NOMO-1 treated with DMSO at 0.1 percent for 48 hours (cell line): ENCODE measurements around the gene VIPR1.

Experiments used
- DNase-seq: peaks from one replicate; lab custom pipeline; 2025; ENCODE audit not compliant: unreplicated experiment; lab: John Stamatoyannopoulos, UW

VIPR1 gene

DNA sequence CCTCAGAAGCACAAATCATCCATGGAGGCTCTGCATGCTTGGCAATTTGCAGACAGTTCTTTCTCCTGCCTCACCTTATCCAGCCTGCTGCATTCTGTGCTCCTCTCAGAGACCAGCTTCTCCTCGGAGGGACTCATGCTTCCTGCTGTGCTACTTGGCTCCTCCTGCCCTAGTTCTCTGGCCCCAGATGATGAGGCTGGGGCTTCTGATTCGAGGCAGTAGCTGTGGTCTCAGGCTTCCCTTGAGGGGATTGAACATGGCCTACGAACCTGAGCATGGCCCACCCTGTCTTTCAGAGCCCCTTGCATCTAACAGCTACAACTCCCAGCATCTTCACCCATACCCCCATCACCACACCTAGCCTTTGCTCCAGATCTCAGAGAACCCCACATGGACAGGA, 6.7 kb downstream of the VIPR1 start:
- no peak for DNase-seq

DNA sequence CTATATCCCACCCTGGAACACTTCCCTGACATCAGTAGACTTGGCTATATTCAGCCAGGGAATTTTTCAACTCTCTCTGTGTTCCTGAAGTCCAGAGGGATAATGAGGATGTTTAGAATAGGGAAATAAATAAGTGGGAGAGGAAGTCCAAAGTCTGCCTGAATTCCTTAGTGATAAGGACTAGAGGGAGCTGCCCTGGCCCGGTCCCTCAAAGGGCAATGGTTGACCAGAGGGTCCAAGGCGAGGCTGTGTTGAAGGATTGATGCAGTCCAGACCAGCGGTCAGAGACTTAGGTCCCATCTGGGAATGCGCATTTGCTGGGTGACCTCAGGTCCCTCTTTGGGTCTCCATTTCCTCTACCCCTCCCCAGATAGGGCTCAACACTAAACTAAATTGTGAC, 7.9 kb downstream of the VIPR1 start:
- no peak for DNase-seq

DNA sequence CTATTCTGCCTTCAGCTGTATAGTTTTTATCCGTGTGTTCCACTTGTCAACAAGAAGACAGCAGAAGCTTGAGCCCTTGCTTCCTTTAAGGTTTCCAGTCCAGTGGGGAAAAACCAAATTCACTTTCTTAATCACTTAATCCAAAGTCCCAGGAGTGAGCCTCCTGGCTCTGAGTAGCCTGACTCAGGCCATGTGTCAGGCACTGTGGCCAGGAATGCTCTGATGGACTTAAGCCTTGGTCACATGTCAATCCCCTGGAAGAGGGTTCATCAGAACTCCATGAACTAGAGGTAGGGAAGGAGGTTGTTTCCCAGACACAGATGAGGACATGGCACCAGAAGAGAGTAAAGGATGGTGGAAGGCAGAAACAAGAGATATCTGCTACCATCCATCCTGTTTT, 8.8 kb downstream of the VIPR1 start:
- DNase-seq: no peak

DNA sequence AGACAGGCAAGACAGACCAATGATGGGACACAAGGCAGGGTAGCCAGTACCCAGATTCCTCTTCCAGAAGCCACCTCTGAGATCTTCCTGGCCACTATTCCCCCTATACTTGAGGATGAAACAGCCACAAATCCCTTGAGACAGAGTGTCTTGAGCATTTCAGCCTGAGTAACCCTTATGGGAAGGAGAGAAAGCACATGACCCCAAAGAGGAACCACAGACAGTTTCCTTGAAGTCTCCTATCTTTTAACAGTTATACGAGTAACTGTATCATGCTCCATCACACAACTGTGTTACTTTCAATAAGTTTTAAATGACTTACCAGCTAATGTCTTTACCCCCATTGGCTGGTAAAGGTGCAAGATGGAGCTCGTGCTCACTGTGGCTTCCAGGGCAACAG, 9.3 kb downstream of the VIPR1 start:
- no peak for DNase-seq

DNA sequence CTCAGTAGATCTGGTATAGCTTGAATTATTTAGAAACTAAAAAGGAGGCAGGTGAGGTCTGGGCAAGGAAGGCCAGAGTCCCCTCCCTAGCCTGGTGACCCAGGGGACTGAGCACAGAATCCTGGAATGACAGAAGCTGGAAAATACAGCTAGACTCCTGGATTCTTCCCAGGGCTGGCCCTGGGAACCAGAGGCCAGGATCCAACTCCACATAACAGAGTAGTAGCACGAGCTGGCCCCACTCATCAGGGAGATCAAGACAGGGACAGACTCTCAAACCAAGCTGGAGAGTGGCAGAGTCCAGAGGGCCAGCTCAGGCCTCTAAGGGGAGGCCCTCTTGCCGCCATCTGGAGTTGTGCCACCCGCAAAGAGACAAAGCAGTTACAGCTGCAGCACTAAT, 10.7 kb downstream of the VIPR1 start:
- DNase-seq: no peak

DNA sequence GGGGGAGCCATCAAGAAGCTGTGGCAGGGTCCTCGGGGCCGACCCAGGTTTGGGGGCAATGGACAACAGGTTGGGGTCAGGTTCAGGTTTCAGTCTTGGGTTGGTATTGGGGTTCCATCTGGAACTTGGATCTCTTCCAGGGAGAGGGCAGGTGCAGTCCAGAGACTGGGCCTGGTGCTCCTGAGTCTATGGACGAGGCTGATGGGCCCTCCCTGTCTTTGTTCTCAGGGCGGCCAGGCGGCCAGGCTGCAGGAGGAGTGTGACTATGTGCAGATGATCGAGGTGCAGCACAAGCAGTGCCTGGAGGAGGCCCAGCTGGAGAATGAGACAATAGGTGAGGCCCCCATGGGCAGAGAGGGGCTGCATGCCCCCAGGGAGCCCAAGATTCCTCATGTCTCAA, 11.1 kb downstream of the VIPR1 start:
- no peak for DNase-seq

DNA sequence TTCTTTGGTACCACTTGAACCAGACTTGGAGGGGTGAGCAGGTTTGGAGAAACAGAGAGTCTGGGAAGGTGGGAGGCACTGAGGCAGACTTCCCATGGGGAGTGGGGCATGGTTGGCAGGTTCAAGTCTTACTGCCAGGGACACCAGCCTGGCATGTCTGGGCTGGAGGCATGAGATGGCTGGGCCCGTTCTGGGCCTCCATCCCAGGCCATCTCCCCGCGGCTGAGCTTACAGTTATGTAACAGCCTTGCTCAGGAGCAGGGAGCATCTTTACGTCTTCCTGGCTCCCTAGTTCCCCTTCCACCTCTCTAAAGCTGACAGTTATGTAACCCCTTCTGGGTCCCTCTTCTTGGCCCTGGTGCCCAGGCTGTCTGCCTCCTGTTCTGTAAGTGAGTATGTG, 12.4 kb downstream of the VIPR1 start:
- DNase-seq: no peak

DNA sequence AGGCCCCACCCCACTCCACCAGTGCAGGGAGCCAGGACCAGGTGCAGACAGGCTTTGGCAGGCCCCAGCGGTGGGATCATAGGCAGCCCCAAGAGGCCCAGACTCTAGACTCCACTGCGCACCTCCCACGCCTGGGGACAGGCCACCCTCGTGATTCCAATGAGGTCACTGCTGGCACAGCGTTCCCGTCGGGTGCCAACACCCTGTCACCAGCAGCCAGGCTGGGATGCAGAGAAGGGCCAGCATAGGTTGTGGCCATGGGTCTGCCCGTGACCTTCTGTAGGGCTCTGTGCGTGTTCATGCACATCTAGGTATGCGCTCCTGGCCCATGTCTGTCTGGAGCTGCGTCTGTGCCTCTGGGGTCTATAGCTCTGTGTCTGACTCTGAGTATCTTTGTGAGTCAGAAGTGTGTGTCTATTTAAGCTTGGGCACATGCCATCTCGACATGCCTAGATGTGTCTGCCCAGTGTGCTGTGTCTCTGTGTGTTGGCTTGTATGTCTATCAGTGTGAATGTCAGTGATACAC, 13.0 kb downstream of the VIPR1 start:
- DNase-seq: no peak

DNA sequence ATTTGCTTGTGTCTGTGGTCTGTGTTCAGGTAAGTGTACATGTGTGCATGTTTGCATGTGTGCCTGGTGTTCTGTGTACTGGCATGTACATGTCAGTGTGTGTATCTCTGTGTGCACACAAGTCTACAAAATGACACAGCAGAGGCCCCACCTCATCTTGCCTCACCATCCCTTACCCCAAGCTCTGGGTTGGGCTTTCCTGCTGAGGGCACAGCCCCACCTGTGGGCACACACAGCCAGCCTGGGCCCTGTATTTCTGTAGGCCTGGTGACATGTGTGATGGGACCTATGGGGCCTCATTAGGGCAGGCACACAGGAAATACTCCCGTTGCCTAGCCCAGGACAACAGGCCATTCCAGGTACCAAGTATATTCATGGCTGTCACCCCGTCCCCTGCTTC, 13.5 kb downstream of the VIPR1 start:
- DNase-seq: no peak

DNA sequence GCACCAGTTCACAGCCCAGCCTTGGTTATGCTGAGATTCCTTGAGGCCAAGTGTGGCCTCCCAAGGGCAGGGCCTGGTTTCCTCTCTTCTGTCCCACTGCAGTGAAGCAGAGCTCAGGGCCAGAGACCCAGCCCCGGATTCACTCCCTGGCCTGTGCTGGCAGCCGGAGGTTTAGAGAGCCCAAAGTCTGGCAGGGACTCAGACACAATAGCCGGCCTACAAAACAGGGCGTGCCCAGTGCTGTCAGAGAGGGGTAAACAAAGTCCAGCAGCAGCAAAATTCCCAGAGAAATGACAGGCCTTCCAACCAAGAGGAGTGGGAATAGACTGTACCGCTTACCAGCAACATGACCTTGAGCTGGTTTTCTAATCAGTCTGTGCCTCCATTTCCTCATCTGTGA, 14.0 kb downstream of the VIPR1 start:
- DNase-seq: no peak

DNA sequence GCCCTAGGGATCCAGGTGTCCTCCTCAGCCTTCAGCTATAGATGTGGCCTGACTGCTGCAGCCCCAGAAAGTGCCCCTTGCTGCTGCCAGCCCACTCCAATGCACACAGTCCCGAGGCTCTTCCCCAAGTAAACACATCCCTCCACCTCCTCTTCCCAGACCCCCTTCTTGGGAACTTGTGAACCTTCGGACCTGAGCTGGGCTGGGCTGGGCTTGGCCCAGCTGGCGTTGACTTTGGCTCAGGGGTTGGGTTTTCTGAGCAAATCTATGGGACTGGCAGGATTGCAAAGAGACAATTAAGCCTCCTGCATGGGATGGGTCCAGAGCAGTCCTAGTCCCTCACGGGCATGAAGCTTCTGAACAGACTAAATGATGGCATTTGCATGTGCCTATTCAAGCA, 14.7 kb downstream of the VIPR1 start:
- no peak for DNase-seq

DNA sequence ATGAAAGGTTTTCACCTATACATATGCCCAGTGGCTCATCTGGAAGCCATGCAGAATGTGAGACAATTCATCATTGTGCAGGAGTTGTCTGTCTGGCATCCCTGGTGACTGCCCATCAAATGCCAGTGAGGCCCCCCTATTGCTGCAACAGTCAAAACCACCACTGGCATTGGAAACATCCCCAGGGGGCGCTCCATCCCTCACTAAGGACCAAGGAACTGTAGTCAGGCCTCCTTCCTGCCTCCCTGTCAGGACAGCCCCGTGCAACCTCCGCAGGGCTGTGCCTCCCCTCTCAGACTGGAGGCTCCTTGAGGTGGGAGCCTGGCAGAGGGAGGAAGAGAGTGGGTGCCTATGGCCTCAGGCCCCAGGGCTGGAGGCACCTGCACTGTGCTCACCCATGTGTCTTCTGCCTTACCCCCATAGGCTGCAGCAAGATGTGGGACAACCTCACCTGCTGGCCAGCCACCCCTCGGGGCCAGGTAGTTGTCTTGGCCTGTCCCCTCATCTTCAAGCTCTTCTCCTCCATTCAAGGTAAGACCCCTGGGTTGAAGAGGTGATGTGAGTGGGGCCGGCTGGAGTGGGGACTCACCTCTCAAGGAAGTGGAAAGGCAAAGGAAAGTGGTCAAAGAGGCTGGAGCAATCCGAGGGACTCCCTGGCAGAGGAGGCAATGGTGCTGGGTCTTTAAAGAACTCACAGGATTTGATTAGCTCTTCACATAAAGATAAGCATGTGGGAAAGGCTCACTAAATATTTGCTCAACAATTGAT, 16.5 kb downstream of the VIPR1 start:
- peak; percentile 33 for DNase-seq

DNA sequence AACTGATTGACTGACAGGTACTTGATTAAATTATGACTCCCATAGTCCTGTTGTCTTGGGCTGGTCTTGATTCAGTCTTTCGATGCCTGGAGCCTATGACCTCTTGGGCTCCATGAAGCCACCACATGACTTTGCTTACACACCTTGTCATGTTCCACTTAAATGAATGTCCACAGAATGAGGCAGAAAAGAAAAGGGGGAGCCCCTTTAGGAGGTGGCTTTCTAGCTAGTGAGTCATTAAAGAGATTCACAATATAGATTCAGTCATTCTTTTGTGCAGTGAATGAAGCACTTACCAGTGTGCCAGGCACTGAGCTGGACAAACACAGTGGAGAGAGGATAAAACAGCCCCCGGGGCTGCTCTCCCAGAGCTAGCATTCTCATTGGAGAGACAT, 17.1 kb downstream of the VIPR1 start:
- DNase-seq: no peak

DNA sequence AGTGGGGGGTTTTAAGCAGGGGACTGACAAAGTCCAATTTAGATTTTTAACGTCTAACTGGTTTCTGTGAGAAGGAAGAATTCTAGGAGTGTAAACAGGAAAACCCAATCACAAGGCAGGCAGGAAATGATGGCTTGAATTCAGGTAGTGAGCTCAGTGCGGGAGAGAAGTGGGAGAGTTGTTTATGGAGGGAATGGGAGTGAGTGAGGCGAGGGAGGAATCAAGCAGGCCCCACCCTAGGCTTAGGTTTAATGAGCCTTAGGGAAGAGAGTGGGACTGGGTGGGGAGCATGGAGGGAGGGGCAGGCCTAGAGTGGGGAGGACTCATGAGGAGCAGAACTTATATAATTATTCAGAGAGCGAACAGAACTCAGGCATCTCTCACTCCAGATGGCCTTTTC, 17.9 kb downstream of the VIPR1 start:
- DNase-seq: no peak

DNA sequence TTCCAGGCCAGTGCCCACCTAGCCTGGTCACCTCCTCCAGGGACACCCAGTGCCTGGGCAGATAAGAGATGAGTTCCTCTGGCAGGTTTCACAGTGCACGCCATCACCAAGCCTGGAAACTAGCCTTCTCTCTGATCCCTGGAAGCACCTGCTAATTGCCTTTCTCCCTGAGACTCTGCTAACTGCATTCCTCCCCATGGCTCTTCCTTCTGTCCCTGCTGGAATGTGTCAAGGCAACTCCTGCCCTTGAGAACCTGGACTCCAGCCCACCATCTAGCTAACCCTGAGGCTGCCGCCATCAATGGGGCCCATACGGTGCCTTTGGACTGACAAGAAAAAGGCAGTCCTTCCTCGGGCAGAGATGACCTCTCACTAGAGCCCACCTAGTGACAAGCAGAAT, 18.5 kb downstream of the VIPR1 start:
- DNase-seq: no peak

DNA sequence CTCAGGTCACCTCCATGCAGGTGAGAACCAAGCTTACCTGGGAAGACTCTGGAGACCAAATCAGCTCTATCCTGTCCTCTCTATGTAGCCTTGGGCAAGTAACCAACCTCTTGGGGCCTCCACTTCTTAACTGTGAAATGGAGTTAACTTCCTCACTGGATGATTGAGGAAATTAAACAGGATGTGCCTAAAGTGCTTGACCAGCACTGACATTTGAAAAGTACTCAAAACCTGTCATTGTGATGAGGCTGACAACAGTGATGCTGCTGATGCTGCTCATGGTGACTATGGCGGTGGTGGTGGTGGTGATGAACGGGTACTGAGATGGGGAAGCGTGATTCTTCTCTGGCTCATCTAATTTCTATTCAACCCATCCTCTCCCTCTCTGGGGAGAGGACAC, 22.3 kb downstream of the VIPR1 start:
- no peak for DNase-seq

DNA sequence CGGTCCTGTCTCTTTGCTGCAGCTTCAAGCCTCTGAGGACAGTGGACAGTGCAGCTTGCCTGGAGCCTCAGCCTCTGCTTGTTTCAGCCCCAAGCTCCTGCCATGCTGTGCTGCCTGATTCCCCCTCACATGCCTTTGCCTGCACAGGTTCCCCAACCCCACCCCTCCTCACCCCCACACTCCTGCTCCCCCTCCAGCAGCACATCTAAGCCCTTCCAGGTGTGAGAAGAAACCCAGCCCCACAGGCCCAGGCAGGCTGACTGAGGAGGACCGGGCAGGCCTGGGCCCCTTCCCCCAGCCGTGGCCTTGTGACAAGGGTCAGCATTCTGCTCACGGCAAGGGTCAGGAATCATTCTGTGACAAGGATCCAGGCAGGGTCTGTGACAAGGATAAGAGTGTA, 22.8 kb downstream of the VIPR1 start:
- DNase-seq: no peak

DNA sequence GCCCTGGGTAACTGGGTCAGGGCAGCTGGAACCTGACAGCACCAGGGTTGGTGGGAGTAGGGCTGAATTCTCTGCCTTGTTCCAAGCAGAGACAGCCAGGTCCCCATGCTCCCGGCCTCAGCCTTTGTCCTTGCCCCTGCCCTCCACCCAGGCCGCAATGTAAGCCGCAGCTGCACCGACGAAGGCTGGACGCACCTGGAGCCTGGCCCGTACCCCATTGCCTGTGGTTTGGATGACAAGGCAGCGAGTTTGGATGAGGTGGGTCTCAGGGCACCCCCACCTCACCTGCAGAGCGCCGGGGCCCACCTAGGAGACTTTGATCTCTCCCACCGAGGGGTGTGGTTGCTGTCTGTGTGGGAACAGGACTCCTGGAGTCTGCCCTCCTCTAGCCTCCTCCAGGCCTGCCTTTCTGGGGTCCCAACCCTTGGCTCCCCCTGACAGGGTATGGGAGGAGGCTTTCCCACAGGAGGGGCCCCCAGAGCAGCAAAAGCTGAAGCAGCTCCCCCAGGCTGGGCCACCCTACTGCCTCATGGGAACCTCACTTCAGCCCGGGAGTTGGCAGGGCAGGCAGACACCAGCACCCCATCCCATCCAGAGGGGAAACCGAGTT, 23.4 kb downstream of the VIPR1 start:
- DNase-seq: no peak

DNA sequence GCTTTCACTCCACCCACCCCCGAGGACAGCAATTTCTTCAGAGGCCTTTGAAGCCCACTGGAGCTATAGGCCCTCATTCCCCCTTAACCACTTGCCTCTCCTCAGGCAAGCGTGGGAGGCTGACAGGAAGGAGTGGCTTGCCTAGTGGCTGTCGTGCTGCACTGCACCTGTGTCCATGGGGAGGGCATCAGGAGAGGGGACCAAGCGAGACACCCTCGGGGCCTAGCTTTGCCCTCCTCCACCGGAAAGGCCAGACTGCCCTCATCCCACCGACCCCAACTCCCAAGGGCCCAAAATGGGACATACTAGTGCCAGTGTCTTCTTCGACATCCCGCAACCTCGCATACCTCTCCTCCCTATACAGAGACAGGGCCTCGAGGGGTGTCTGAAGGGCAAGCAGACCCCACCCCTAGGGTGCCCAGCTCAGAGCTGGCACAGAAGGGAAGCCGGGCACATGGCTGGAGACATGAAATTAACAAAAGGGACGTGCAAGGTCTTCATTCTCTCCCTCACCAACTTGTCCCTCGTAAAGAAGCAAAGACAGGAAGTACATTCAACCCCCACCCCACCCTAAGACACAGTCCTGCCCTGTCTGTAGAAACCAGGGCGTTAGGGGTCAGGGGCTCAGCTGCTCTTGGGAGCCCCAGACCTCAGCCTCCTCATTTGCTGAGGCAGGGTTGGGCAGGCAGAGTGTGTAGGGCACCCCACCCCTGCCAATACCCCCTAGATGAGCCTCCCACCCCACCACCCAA, 24.3 kb downstream of the VIPR1 start:
- DNase-seq: no peak

DNA sequence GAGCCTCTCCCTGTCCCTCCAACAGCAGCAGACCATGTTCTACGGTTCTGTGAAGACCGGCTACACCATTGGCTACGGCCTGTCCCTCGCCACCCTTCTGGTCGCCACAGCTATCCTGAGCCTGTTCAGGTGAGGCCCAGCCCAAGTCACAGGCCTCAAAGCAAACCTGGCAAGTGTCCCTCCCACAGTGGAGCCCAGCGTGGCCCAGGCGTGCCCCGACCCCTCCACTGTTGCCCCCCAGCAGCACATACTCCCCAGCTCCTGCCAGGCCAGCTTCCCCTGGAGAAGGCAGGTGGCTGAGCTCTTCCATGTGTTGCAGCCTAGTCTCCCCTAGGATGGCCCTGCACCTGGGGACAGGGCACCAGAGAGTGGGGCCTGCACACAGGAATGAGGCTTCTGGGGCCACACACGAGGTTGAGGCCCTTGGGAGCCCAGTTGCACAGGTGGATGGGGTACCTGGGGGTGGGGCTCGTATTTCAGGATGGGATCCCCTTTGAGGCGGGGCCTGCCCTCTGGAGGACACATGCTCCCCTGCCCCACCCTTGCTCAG, 25.0 kb downstream of the VIPR1 start:
- no peak for DNase-seq

DNA sequence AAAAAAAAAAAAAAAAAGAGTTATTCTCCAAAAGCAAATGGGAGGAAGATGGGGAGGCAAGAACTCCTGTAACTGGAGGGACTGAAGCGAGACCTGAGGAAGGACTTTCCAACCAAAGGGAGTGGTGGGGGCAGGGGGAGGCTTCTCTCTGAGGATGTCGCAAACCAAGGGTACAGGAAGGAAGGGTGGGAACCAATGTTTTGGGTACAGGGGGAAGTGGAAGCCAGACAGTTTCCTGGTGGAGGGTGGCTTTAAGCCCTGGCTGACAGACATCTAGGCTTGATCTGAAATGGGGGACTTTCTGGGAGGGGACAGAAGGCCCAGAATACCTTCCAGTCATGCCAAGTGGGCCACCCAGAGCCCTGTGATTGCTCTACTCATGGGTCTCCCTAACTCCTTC, 27.0 kb downstream of the VIPR1 start:
- DNase-seq: peak; percentile 41

DNA sequence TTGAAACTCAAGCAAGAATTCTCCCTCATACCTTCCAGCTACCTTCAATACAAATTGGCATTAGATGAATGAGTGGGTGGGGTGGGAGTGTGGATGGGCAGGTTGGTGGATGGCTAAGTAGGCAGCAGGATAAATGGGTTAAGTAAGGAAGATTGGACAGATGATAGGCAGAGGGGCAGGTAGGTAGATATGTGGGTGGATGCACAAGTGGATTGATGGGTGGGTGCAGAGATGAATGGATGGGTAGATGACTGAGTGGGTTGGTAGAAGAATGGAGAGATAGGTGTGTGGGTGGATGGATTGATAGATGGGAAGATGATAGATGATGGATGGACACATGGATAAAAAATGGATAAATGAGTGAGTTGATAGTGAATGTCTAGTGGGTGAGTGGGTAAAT, 27.6 kb downstream of the VIPR1 start:
- no peak for DNase-seq
